ENCODE measurements around the gene WWOX. TPM values are rescaled to one million over a fixed set of nuclear protein-coding genes. Genes with fewer than 3 reads are reported as not detected.

Gene WWOX
- total and polyA plus RNA-seq, 2 experiments from 2014 or later = 22.1 to 123 TPM

DNA sequence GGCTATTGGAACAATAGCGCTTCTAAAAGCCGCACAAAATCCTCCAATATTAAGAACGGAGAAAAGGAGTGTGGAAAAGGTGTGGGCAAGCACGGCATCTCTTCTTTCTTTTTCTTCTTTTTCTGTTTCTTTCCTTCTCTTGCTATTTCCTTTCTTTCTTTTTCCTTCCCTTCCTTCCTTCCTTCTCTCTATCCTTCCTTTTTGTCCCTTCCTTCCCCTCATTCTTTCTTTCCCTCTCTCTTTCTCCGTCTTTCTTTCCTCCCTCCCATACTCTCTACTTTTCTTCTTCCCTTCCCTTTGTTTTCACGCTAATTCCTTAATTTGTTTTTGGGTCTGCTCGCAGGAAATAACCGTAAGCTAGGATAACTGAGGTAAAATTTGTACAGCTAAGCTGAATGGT is 1022.9 kb downstream of the WWOX start:
- TF ChIP-seq, protein P1, sequence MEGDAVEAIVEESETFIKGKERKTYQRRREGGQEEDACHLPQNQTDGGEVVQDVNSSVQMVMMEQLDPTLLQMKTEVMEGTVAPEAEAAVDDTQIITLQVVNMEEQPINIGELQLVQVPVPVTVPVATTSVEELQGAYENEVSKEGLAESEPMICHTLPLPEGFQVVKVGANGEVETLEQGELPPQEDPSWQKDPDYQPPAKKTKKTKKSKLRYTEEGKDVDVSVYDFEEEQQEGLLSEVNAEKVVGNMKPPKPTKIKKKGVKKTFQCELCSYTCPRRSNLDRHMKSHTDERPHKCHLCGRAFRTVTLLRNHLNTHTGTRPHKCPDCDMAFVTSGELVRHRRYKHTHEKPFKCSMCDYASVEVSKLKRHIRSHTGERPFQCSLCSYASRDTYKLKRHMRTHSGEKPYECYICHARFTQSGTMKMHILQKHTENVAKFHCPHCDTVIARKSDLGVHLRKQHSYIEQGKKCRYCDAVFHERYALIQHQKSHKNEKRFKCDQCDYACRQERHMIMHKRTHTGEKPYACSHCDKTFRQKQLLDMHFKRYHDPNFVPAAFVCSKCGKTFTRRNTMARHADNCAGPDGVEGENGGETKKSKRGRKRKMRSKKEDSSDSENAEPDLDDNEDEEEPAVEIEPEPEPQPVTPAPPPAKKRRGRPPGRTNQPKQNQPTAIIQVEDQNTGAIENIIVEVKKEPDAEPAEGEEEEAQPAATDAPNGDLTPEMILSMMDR (IDR thresholded peaks at IDR 0.05; ENCODE audit: low read depth, low read length) = no peak
- no peaks in the 10 kb centered on the region for H3K9me3 ChIP-seq (ENCODE audit: low read depth)
- no peak overlapping the region for H3K27ac ChIP-seq
- no peak for DNase-seq (ENCODE audit: low read depth in 1 of 2, low spot score in 1 of 2)
- no peaks in the 10 kb centered on the region for H3K27me3 ChIP-seq
- no peaks in the 10 kb centered on the region for H3K4me1 ChIP-seq (ENCODE audit: low read depth)
- no peak overlapping the region for H3K4me3 ChIP-seq
- H3K36me3 ChIP-seq = no peaks in the 10 kb centered on the region

DNA sequence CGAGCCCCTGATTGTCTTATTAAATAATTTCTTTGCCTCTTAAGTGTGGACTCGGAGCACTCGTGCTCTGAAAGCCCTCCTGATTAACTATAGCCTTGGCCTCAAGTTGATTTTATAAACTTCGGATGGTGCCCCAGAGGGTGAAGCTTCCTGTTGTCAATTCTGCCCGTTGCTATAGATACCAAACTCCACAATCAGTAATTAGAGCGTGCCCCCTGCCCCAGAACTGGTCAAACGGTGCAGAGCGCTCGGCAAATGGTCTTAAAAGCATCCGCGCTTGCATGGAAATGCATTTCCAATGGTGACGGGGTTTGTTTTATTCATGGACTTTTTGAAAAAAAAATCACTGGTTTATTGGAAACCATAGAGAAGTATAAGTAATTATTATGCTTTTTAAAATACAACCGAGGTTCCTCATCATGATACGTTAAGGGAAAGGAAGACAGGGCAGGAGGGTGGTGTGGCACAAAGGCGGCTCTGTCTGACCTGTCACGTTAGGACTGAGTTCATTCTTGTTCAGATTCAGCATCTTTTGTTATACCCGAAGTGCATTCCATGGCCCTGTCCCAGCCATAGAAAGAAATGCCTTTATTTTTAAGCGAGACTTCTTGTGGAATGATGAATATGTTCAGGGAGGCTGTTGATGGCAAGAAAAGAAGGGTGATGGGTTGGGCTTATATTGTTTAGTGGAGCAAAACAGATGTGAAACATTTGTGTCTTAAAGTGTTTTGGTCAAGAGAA is 1024.7 kb downstream of the WWOX start:
- H3K27me3 ChIP-seq = no peaks in the 10 kb centered on the region
- no peak overlapping the region for H3K27ac ChIP-seq
- H3K4me3 ChIP-seq = no peak overlapping the region
- DNase-seq (ENCODE audit: low read depth in 1 of 2, low spot score in 1 of 2) = no peak
- no peaks in the 10 kb centered on the region for H3K36me3 ChIP-seq
- TF ChIP-seq, protein P1 (IDR thresholded peaks at IDR 0.05; ENCODE audit: low read depth, low read length) = no peak
- H3K9me3 ChIP-seq (ENCODE audit: low read depth) = no peaks in the 10 kb centered on the region
- no peaks in the 10 kb centered on the region for H3K4me1 ChIP-seq (ENCODE audit: low read depth)

DNA sequence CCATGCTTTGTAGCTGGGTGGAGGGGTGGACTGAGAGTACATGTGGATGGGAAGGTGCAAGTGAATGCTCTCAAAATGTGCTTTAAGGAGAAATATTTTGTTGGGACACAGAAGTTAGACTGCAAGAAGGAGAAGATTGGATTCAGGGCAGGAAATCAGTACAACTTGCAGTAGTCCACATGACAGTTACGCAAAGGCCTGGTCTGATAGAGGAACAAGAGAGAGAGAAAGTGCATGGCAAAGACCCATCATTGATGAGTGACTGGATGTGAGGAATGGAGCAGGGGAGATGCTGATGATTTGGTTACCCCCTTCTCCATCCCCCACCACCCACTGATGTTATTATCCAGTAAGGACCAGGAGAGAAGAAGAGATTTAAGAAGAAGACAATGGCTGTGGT is 1028.3 kb downstream of the WWOX start:
- TF ChIP-seq, protein P1 (IDR thresholded peaks at IDR 0.05; ENCODE audit: low read depth, low read length) = no peak
- no peak overlapping the region for H3K4me3 ChIP-seq
- H3K4me1 ChIP-seq (ENCODE audit: low read depth) = no peaks in the 10 kb centered on the region
- no peaks in the 10 kb centered on the region for H3K36me3 ChIP-seq
- no peaks in the 10 kb centered on the region for H3K27me3 ChIP-seq
- no peaks in the 10 kb centered on the region for H3K9me3 ChIP-seq (ENCODE audit: low read depth)
- DNase-seq (ENCODE audit: low read depth in 1 of 2, low spot score in 1 of 2) = no peak
- H3K27ac ChIP-seq = no peak overlapping the region

DNA sequence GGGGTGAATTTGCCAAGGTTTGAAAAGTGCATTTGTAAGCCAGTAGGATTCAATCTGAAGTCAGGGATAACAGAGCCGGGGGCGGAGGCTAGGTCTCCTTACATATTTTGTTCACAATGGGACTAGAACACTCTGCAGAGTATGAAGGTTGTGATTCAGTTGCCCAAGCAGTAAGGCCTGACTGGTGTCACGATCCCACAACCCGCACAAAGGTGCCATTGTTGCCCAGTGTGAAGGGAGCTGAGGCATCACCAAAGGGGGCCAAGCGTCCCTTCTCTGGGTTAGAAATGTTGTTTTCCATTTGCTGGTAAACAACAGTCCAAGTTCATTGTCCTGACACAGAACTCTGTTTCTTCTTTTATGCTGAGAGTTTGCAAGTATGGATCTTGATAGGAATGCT is 1029.3 kb downstream of the WWOX start:
- Histone ChIP-seq H3K4me1 (ENCODE audit: low read depth) (no peaks in the 10 kb centered on the region), H3K4me3 (no peak overlapping the region), H3K27me3 (no peaks in the 10 kb centered on the region), H3K9me3 (ENCODE audit: low read depth) (no peaks in the 10 kb centered on the region), H3K36me3 (no peaks in the 10 kb centered on the region), H3K27ac (no peak overlapping the region)
- TF ChIP-seq, protein P1 (IDR thresholded peaks at IDR 0.05; ENCODE audit: low read depth, low read length) = no peak
- no peak for DNase-seq (ENCODE audit: low read depth in 1 of 2, low spot score in 1 of 2)

DNA sequence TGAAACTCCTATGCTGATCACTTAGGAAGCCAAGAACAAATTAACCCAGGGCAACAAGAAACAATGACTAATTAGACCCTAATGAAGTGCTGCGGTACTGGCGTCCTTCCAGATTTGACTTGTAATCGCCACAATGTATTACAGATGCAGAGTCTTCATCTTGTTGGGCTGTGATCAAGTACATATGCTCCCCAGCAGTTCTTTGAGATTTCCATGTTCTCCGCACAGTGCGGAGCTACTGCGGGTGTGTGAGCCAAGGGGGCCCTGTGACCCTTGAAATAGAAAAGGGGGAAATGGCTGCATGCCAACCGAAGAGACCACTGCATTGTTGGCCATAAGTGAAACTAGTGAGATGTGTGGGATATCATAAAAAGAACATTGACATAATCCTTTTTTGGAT is 1031.2 kb downstream of the WWOX start:
- Histone ChIP-seq H3K4me1 (ENCODE audit: low read depth) (no peaks in the 10 kb centered on the region), H3K4me3 (no peak overlapping the region), H3K27me3 (no peaks in the 10 kb centered on the region), H3K9me3 (ENCODE audit: low read depth) (no peaks in the 10 kb centered on the region), H3K36me3 (no peaks in the 10 kb centered on the region), H3K27ac (no peak overlapping the region)
- TF ChIP-seq, protein P1 (IDR thresholded peaks at IDR 0.05; ENCODE audit: low read depth, low read length) = no peak
- DNase-seq (ENCODE audit: low read depth in 1 of 2, low spot score in 1 of 2) = no peak
